HepG2 (cell line): ENCODE data around the gene RAPSN.

ENCODE experiments used
- CBX2 ChIP-seq, 2 experiments: fragments of 200-600 bp in 1 of 2; sonication (generic); formaldehyde crosslinking in 1 of 2; IDR thresholded peaks; 2 replicates each; pipeline versions ENCODE4 v1.7.0 to v1.8.1; 2018 to 2022; ENCODE audit warnings: low read depth in 2 of 2, low read length in 1 of 2, mild to moderate bottlenecking in 1 of 2, missing genetic modification reagents in 1 of 2
- CREB1 ChIP-seq, 2 experiments: fragments of 450-650 bp in 1 of 2; IDR thresholded peaks; 2 replicates each; pipeline ENCODE4 v1.6.1; 2016 to 2017; ENCODE audit warnings: control low read depth in 1 of 2, mild to moderate bottlenecking in 1 of 2, missing compliant biosample characterization in 1 of 2, missing genetic modification characterization in 1 of 2
- CTCF ChIP-seq: sonication (generic); formaldehyde crosslinking; IDR thresholded peaks from 2 replicates; pipeline ENCODE4 v1.5.0; 2020; ENCODE audit warnings: mild to moderate bottlenecking, missing genetic modification reagents, moderate library complexity
- DBP ChIP-seq: sonication (generic); formaldehyde crosslinking; IDR thresholded peaks from 2 replicates; pipeline ENCODE4 v1.4.0; 2020; ENCODE audit warnings: missing genetic modification reagents; ENCODE audit errors: not compliant biosample characterization
- DNMT1 ChIP-seq: sonication (generic); formaldehyde crosslinking; IDR thresholded peaks from 2 replicates; pipeline ENCODE4 v1.5.1; 2020; ENCODE audit warnings: mild to moderate bottlenecking, missing genetic modification reagents
- KDM2A ChIP-seq: sonication (generic); formaldehyde crosslinking; IDR thresholded peaks from 2 replicates; pipeline ENCODE4 v1.4.0; 2020; ENCODE audit warnings: low read depth, missing genetic modification reagents, borderline replicate concordance
- NPAS2 ChIP-seq: sonication (generic); formaldehyde crosslinking; IDR thresholded peaks from 2 replicates; pipeline ENCODE4 v1.8.0; 2022; ENCODE audit warnings: mild to moderate bottlenecking, missing genetic modification reagents, borderline replicate concordance
- ZNF407 ChIP-seq: sonication (generic); formaldehyde crosslinking; IDR thresholded peaks from one replicate; pipeline ENCODE4 v1.5.1; 2020; ENCODE audit warnings: mild to moderate bottlenecking, missing genetic modification reagents; ENCODE audit errors: not compliant biosample characterization
- ZZZ3 ChIP-seq: sonication (generic); formaldehyde crosslinking; IDR thresholded peaks from 2 replicates; pipeline ENCODE4 v1.4.0; 2020; ENCODE audit warnings: missing genetic modification reagents, mild to moderate bottlenecking, borderline replicate concordance

GRCh38 chr11:47426062-47426956, 22.6 kb downstream of the RAPSN start, which contains the start of gene PSMC3:
- TF ChIP-seq CBX2 (IDR thresholded peaks at IDR 0.05; ENCODE audit: low read depth, low read length) (no peak), CBX2 (CRISPR knock-in tag; IDR thresholded peaks at IDR 0.05; ENCODE audit: low read depth) (no peak), CREB1 (IDR thresholded peaks at IDR 0.05) (peak; percentile 53; the same call in 1 of the 2 replicates), CREB1 (CRISPR knock-in tag; IDR thresholded peaks at IDR 0.05) (peak; percentile 91), ZNF407 (CRISPR knock-in tag) (no peak), ZZZ3 (CRISPR knock-in tag) (no peak; the same call in 1 of the 2 replicates), KDM2A (CRISPR knock-in tag) (peak; percentile 42; the same call in 1 of the 2 replicates), NPAS2 (CRISPR knock-in tag) (no peak), DNMT1 (CRISPR knock-in tag) (no peak), CTCF (CRISPR knock-in tag) (no peak), DBP (CRISPR knock-in tag) (no peak)
